ENCODE measurements around the gene MCTP1. TPM values are rescaled to one million over a fixed set of nuclear protein-coding genes. Genes with fewer than 3 reads are reported as not detected.

Gene MCTP1
- total RNA-seq, 1 experiment from 2014 or later = 0.44 TPM

DNA sequence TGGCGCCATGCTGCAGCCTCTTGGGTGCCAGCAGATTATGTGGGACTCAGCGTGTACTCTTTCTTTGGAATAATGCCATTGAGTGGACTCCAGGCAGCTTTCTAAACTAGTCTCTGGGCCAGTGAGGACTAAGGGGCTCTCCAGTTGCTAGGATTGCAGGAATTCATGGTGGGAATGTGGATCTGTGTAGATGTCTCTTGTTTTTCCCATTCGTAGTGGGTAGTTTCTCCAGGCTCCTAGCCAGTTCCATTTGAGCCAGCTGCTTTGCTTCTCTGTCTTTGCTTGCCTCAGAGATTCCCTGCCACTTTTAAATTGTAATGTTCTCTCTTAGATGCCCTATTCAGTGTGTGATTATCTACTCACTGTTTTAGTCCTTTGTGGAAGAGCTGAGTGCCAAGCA is 623.8 kb downstream of the MCTP1 start:
- H2AFZ ChIP-seq (ENCODE audit: low read depth, low read length, poor library complexity, severe bottlenecking) = no peak overlapping the region
- intact Hi-C loops (cut with micrococcal nuclease) = no loop called here
- peaks cover 32% of the 10 kb centered on the region for H3K79me2 ChIP-seq (ENCODE audit: insufficient read depth, low read length)
- no peak overlapping the region for H3K4me2 ChIP-seq (ENCODE audit: low read length)
- POLR2A ChIA-PET = no interaction called here
- H3K9me2 ChIP-seq (ENCODE audit: insufficient read depth) = no peaks in the 10 kb centered on the region
- BruUV-seq (replicated peaks) = no TSS peak
- no peak overlapping the region for H3K4me3 ChIP-seq (replicated peaks in 1 of 2; ENCODE audit: low read depth in 1 of 2, low read length in 2 of 2)
- TF ChIP-seq YY1 (IDR thresholded peaks at IDR 0.05; ENCODE audit: extremely low read depth, insufficient replicate concordance, low read depth, low read length) (no peak), TCF7L2 (IDR thresholded peaks at IDR 0.05; ENCODE audit: borderline replicate concordance, extremely low read depth, insufficient read depth, insufficient read length) (no peak), SRF (IDR thresholded peaks at IDR 0.05; ENCODE audit: low read depth) (no peak), FOSL1 (IDR thresholded peaks at IDR 0.05; ENCODE audit: low read depth) (no peak), CEBPB (IDR thresholded peaks at IDR 0.05; ENCODE audit: low read depth) (no peak), SIN3A (IDR thresholded peaks at IDR 0.05; ENCODE audit: low read depth) (no peak), POLR2AphosphoS5 (IDR thresholded peaks at IDR 0.05; ENCODE audit: low read depth, low read length) (no peak), ZFX (IDR thresholded peaks at IDR 0.05) (no peak), EGR1 (IDR thresholded peaks at IDR 0.05; ENCODE audit: low read depth) (no peak), EZH2phosphoT487 (IDR thresholded peaks at IDR 0.05; ENCODE audit: borderline replicate concordance) (no peak), CBX3 (IDR thresholded peaks at IDR 0.05; ENCODE audit: low read depth) (no peak), ZNF274 (IDR thresholded peaks at IDR 0.05; ENCODE audit: low read depth, low read length) (no peak), EZH2 (IDR thresholded peaks at IDR 0.05) (no peak), POLR2A (IDR thresholded peaks at IDR 0.05; ENCODE audit: borderline replicate concordance, extremely low read depth, insufficient read depth, insufficient read length) (no peak), ELF1 (IDR thresholded peaks at IDR 0.05; ENCODE audit: borderline replicate concordance, low read depth) (no peak)
- TF ChIP-seq, protein P1, sequence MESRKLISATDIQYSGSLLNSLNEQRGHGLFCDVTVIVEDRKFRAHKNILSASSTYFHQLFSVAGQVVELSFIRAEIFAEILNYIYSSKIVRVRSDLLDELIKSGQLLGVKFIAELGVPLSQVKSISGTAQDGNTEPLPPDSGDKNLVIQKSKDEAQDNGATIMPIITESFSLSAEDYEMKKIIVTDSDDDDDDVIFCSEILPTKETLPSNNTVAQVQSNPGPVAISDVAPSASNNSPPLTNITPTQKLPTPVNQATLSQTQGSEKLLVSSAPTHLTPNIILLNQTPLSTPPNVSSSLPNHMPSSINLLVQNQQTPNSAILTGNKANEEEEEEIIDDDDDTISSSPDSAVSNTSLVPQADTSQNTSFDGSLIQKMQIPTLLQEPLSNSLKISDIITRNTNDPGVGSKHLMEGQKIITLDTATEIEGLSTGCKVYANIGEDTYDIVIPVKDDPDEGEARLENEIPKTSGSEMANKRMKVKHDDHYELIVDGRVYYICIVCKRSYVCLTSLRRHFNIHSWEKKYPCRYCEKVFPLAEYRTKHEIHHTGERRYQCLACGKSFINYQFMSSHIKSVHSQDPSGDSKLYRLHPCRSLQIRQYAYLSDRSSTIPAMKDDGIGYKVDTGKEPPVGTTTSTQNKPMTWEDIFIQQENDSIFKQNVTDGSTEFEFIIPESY (IDR thresholded peaks at IDR 0.05; ENCODE audit: extremely low read depth, insufficient replicate concordance, low read length) = no peak
- TF ChIP-seq, protein P2, sequence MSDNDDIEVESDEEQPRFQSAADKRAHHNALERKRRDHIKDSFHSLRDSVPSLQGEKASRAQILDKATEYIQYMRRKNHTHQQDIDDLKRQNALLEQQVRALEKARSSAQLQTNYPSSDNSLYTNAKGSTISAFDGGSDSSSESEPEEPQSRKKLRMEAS (IDR thresholded peaks at IDR 0.05) = no peak
- TF ChIP-seq, protein P3, sequence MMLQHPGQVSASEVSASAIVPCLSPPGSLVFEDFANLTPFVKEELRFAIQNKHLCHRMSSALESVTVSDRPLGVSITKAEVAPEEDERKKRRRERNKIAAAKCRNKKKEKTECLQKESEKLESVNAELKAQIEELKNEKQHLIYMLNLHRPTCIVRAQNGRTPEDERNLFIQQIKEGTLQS (IDR thresholded peaks at IDR 0.05) = no peak
- CTCF ChIA-PET = no interaction called here
- no peaks in the 10 kb centered on the region for H4K20me1 ChIP-seq (ENCODE audit: insufficient read depth)
- peaks cover 3 to 8% of the 10 kb centered on the region in 2 experiments; a peak in 2 of 4 replicates for H3K9me3 ChIP-seq (ENCODE audit: control insufficient read depth in 1 of 2, insufficient read depth in 1 of 2, low read depth in 1 of 2, low read length in 2 of 2)
- no peak for ATAC-seq
- no peaks in the 10 kb centered on the region for H3K4me1 ChIP-seq (ENCODE audit: control insufficient read depth in 1 of 2, insufficient read depth in 2 of 2, low read length in 2 of 2)
- H3K9ac ChIP-seq (ENCODE audit: low read length) = no peak overlapping the region
- no peak for DNase-seq (ENCODE audit: low read depth, low spot score)
- peaks cover 3 to 14% of the 10 kb centered on the region in 2 experiments; a peak in 2 of 4 replicates for H3K36me3 ChIP-seq (ENCODE audit: control insufficient read depth in 1 of 2, insufficient read depth in 2 of 2, low read length in 2 of 2)
- H3K27me3 ChIP-seq (ENCODE audit: insufficient read depth, low read length) = no peaks in the 10 kb centered on the region
- RAD21 ChIA-PET (ENCODE audit: low non-redundant PET in 1 of 2, low total read pairs in 2 of 2, uncharacterized antibody in 2 of 2, unreplicated experiment in 2 of 2) = no interaction called here
- no peak overlapping the region for H3K27ac ChIP-seq (ENCODE audit: low read depth, low read length)

All from HCT116 (cell line).